CD8-positive, alpha-beta memory T cell (primary cell): Measurements from ENCODE around the gene CCNG2. TPM values are rescaled to one million over a fixed set of nuclear protein-coding genes. Genes with fewer than 3 reads are reported as not detected.
A peak's percentile ranks its signal among the peaks of the same experiment; 100 is the strongest.

Experiments
- CTCF ChIA-PET: fragments of 350-600 bp; sonication (Branson Sonifier 250); formaldehyde crosslinking; loops from one replicate; lab custom pipeline; 2021; ENCODE audit warnings: antibody characterized with exemption; lab: Charles Lee
- POLR2A ChIA-PET: fragments of 350-600 bp; sonication (Branson Sonifier 250); formaldehyde crosslinking; loops from one replicate; lab custom pipeline; 2021; ENCODE audit warnings: antibody characterized with exemption; lab: Charles Lee
- DNase-seq, 5 donors: peaks; one replicate each; pipeline versions ENCODE4 v3.0.0 to v3.0.0-alpha.2; 2020 to 2022; ENCODE audit warnings: mixed read lengths in 1 of 5
- H3K27ac ChIP-seq: one replicate; pipeline ENCODE4 v1.7.0; 2013; ENCODE audit warnings: low read depth, mild to moderate bottlenecking, low read length, moderate library complexity
- H3K27me3 ChIP-seq: 2 replicates; pipeline ENCODE4 v1.7.0; 2013; ENCODE audit warnings: low read length, mild to moderate bottlenecking; ENCODE audit not compliant: insufficient read depth, poor library complexity, severe bottlenecking
- H3K36me3 ChIP-seq: 2 replicates; pipeline ENCODE4 v1.7.0; 2013; ENCODE audit warnings: mild to moderate bottlenecking, low read length, moderate library complexity; ENCODE audit not compliant: insufficient read depth
- H3K4me1 ChIP-seq: 2 replicates; pipeline ENCODE4 v1.7.0; 2013; ENCODE audit warnings: mild to moderate bottlenecking, low read length, moderate library complexity; ENCODE audit not compliant: insufficient read depth
- H3K4me3 ChIP-seq: 2 replicates; pipeline ENCODE4 v1.7.0; 2013; ENCODE audit warnings: mild to moderate bottlenecking, low read length
- H3K9me3 ChIP-seq: 2 replicates; pipeline ENCODE4 v1.7.0; 2013; ENCODE audit warnings: mild to moderate bottlenecking, low read length
- H3K27ac Mint-ChIP-seq, 8 donors: one replicate each; pipeline ENCODE4 v1.8.0; 2020 to 2021; ENCODE audit warnings: mixed read lengths in 8 of 8, mild to moderate bottlenecking in 6 of 8, inconsistent platforms in 3 of 8, moderate library complexity in 3 of 8
- H3K27me3 Mint-ChIP-seq, 2 donors: one replicate each; pipeline ENCODE4 v1.8.0; 2020 to 2021; ENCODE audit warnings: mixed read lengths in 2 of 2, mild to moderate bottlenecking in 1 of 2, moderate library complexity in 1 of 2
- H3K36me3 Mint-ChIP-seq, 3 donors: one replicate each; pipeline ENCODE4 v1.8.0; 2020 to 2021; ENCODE audit warnings: mixed read lengths in 3 of 3, inconsistent platforms in 1 of 3, mild to moderate bottlenecking in 1 of 3
- H3K4me1 Mint-ChIP-seq, 3 donors: one replicate each; pipeline ENCODE4 v1.8.0; 2020 to 2021; ENCODE audit warnings: mixed read lengths in 3 of 3, inconsistent platforms in 1 of 3, mild to moderate bottlenecking in 1 of 3
- H3K4me3 Mint-ChIP-seq, 7 donors: one replicate each; pipeline ENCODE4 v1.8.0; 2020 to 2021; ENCODE audit warnings: mixed read lengths in 7 of 7, mild to moderate bottlenecking in 6 of 7, moderate library complexity in 4 of 7, inconsistent platforms in 2 of 7
- H3K9me3 Mint-ChIP-seq, 5 donors: one replicate each; pipeline ENCODE4 v1.8.0; 2020 to 2022; ENCODE audit warnings: mixed read lengths in 5 of 5, mild to moderate bottlenecking in 3 of 5, moderate library complexity in 2 of 5, inconsistent platforms in 1 of 5
- polyA plus RNA-seq: library from polyadenylated mRNA; unstranded; fragments of 300-500 nt; fragmentation: Illumina TruSeq; gene quantifications from one replicate; pipeline ENCODE4 v1.2.3, GENCODE V29; 2021
- total RNA-seq, 2 experiments: library from RNA; stranded (reverse); gene quantifications; one replicate each; pipeline ENCODE4 v1.2.3, GENCODE V29; 2021

Gene CCNG2
- total and polyA plus RNA-seq, 3 experiments from 2014 or later, result 3.7 to 23.9 (median 4.0) TPM

GRCh38 chr4:77149789-77150188 is 7.2 kb upstream of the CCNG2 start:
- no peaks in the 10 kb centered on the region for H3K9me3 Mint-ChIP-seq
- Histone ChIP-seq H3K9me3 (no peaks in the 10 kb centered on the region), H3K27ac (no peak overlapping the region), H3K4me3 (no peak overlapping the region), H3K36me3 (no peaks in the 10 kb centered on the region), H3K27me3 (no peaks in the 10 kb centered on the region), H3K4me1 (peaks cover 7% of the 10 kb centered on the region)
- DNase-seq, result no peak
- H3K27ac Mint-ChIP-seq, result no peak overlapping the region
- ChIA-PET CTCF (no interaction called here), POLR2A (no interaction called here)
- H3K4me1 Mint-ChIP-seq, result peaks cover 15 to 21% (median 18%) of the 10 kb centered on the region in 3 donors
- H3K27me3 Mint-ChIP-seq, result peaks cover 0 to 18% of the 10 kb centered on the region in 2 donors
- H3K4me3 Mint-ChIP-seq, result no peak overlapping the region
- H3K36me3 Mint-ChIP-seq, result no peaks in the 10 kb centered on the region

- Histone ChIP-seq H3K9me3 (no peaks in the 10 kb centered on the region), H3K27me3 (no peaks in the 10 kb centered on the region), H3K36me3 (no peaks in the 10 kb centered on the region), H3K4me1 (peaks cover 15% of the 10 kb centered on the region), H3K4me3 (no peak overlapping the region), H3K27ac (no peak overlapping the region)
- no peak for DNase-seq
- H3K9me3 Mint-ChIP-seq, result no peaks in the 10 kb centered on the region
- H3K4me3 Mint-ChIP-seq, result no peak overlapping the region
- peak overlapping the region in 2 of 8 donors; percentile 20 to 29 for H3K27ac Mint-ChIP-seq
- no peaks in the 10 kb centered on the region for H3K36me3 Mint-ChIP-seq
- H3K27me3 Mint-ChIP-seq, result peaks cover under 1 to 18% of the 10 kb centered on the region in 2 donors
- CTCF ChIA-PET, result no interaction called here
- POLR2A ChIA-PET, result no interaction called here
- H3K4me1 Mint-ChIP-seq, result peaks cover 19 to 26% (median 20%) of the 10 kb centered on the region in 3 donors
Measured at GRCh38 chr4:77151241-77151640, 5.8 kb upstream of the CCNG2 start.

GRCh38 chr4:77152421-77152820 is 4.6 kb upstream of the CCNG2 start:
- H3K27me3 ChIP-seq, result no peaks in the 10 kb centered on the region
- Mint-ChIP-seq H3K27ac (no peak overlapping the region), H3K27me3 (peaks cover 9 to 18% of the 10 kb centered on the region in 2 donors), H3K4me3 (no peak overlapping the region), H3K4me1 (peaks cover 19 to 23% (median 20%) of the 10 kb centered on the region in 3 donors), H3K36me3 (peaks cover 0 to 6% (median 0%) of the 10 kb centered on the region in 3 donors), H3K9me3 (peaks cover 0 to 3% (median 0%) of the 10 kb centered on the region in 5 donors)
- no peak for DNase-seq
- H3K36me3 ChIP-seq, result no peaks in the 10 kb centered on the region
- no peak overlapping the region for H3K4me3 ChIP-seq
- CTCF ChIA-PET, result no interaction called here
- no peak overlapping the region for H3K27ac ChIP-seq
- no peaks in the 10 kb centered on the region for H3K9me3 ChIP-seq
- H3K4me1 ChIP-seq, result peaks cover 15% of the 10 kb centered on the region
- POLR2A ChIA-PET, result no interaction called here

DNA sequence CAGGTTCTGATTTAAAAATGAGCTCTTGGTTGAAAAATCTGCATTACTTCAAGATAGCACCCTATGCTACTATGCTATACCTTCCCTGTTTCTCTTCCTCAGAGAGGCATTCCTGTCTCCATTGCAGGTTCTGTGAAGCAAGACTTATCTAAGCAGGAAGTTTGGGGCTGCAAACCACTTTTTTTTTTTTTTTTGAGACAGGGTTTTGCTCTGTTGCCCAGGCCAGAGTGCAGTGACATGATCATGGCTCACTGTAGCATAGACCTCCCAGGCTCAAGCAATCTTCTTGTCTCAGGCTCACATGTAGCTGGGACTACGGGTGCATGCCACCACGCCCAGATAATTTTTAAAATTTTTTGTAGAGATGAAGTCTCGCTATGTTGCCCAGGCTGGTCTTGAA is 4.0 kb upstream of the CCNG2 start:
- no peaks in the 10 kb centered on the region for H3K36me3 ChIP-seq
- CTCF ChIA-PET, result no interaction called here
- H3K4me3 ChIP-seq, result no peak overlapping the region
- peaks cover 0 to 9% (median 0%) of the 10 kb centered on the region in 3 donors for H3K36me3 Mint-ChIP-seq
- no peak overlapping the region for H3K27ac ChIP-seq
- no peaks in the 10 kb centered on the region for H3K27me3 ChIP-seq
- peaks cover 9 to 18% of the 10 kb centered on the region in 2 donors for H3K27me3 Mint-ChIP-seq
- POLR2A ChIA-PET, result no interaction called here
- H3K4me1 ChIP-seq, result peaks cover 15% of the 10 kb centered on the region
- DNase-seq, result no peak
- no peaks in the 10 kb centered on the region for H3K9me3 ChIP-seq
- no peak overlapping the region for H3K4me3 Mint-ChIP-seq
- no peak overlapping the region for H3K27ac Mint-ChIP-seq
- H3K4me1 Mint-ChIP-seq, result peaks cover 19 to 23% (median 20%) of the 10 kb centered on the region in 3 donors
- H3K9me3 Mint-ChIP-seq, result peaks cover 0 to 3% (median 0%) of the 10 kb centered on the region in 5 donors

DNA sequence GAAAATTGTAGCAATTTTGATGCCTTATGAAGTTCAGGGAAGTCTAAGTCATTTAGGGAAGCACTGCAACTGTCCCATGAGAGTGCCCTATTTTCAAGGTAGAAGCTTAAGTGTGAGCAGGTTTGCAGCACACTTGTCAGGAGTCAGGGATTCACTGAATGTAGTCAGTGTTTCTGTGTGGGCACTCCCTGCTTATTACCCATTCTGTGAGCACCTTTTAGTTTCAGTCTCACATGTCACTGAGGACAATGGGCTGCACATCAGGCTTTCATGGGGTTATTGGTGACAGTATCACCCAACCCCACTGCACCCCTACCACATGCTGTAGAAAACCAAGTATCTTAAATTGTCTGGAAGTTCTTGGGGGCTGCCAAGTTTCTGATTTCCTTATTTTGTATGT is 2.9 kb upstream of the CCNG2 start:
- CTCF ChIA-PET, result no interaction called here
- peaks cover 9 to 18% of the 10 kb centered on the region in 2 donors for H3K27me3 Mint-ChIP-seq
- H3K4me1 ChIP-seq, result peaks cover 22% of the 10 kb centered on the region
- H3K9me3 Mint-ChIP-seq, result peaks cover 0 to 3% (median 0%) of the 10 kb centered on the region in 5 donors
- H3K27ac ChIP-seq, result no peak overlapping the region
- H3K4me1 Mint-ChIP-seq, result peaks cover 27 to 32% (median 28%) of the 10 kb centered on the region in 3 donors
- peaks cover 0 to 14% (median 0%) of the 10 kb centered on the region in 3 donors for H3K36me3 Mint-ChIP-seq
- H3K27ac Mint-ChIP-seq, result no peak overlapping the region
- H3K4me3 Mint-ChIP-seq, result no peak overlapping the region
- no peaks in the 10 kb centered on the region for H3K36me3 ChIP-seq
- no peak overlapping the region for H3K4me3 ChIP-seq
- H3K27me3 ChIP-seq, result no peaks in the 10 kb centered on the region
- DNase-seq, result no peak
- H3K9me3 ChIP-seq, result no peaks in the 10 kb centered on the region
- POLR2A ChIA-PET, result no interaction called here

- peaks cover 0 to 3% (median 0%) of the 10 kb centered on the region in 5 donors for H3K9me3 Mint-ChIP-seq
- Histone ChIP-seq H3K27me3 (no peaks in the 10 kb centered on the region), H3K27ac (no peak overlapping the region), H3K36me3 (no peaks in the 10 kb centered on the region), H3K4me1 (peaks cover 22% of the 10 kb centered on the region), H3K9me3 (no peaks in the 10 kb centered on the region), H3K4me3 (no peak overlapping the region)
- ChIA-PET CTCF (interaction anchor here (0.8 to 1.4 kb wide), 2 partner anchors 49 to 59 kb away, joined by 3 to 5 read pairs; no protein-coding TSS in a partner anchor), POLR2A (interaction anchor here (0.9 kb wide), 1 partner anchor 9 kb away, joined by 3 read pairs; no protein-coding TSS in a partner anchor)
- H3K4me1 Mint-ChIP-seq, result peaks cover 32 to 40% (median 35%) of the 10 kb centered on the region in 3 donors
- H3K27me3 Mint-ChIP-seq, result peaks cover 9 to 15% of the 10 kb centered on the region in 2 donors
- H3K36me3 Mint-ChIP-seq, result peaks cover 0 to 19% (median 0%) of the 10 kb centered on the region in 3 donors
- peak overlapping the region in 2 of 8 donors; percentile 8 to 45 for H3K27ac Mint-ChIP-seq
- peak overlapping the region in 2 of 7 donors; percentile 12 to 60 for H3K4me3 Mint-ChIP-seq
- DNase-seq, result no peak
Measured at GRCh38 chr4:77154761-77155499, 2.1 kb upstream of the CCNG2 start.

DNA sequence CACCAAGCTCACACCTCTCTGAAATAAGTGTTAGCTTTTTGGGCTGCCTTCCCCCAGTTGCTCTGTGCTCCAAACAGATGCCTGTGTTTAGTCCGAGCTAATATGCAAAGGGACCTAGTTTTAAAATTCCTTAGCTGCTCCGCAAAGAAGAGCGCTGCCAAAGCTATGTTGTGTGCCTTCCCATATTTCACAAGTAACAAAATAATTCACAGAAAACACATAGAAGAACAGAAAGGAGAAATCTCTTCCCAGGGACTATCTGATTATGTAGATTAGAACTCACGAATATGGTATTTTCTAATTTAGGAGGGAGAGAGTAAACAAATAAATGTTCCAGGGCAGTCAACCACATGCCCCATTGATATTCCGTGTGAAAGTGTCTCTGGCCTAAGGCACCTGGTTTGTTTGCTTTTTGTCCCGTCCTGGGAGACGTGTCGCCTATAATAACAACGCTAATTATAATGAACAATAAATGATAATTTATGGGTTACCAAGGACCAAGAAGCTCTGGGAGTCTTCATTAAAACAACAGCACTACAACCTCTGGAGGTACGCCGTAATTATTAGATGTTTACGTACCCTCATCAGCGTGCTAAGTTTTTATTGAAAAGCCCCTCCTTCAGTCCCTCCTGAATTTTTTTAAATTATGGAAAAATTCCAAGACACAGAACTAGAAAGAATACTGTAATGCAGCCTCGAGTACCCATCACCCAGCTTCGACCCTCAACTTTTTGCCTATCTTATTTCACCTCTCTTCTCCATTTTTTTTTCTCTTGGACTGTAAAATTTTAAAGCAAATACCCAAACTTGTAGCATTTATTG is 1.2 kb upstream of the CCNG2 start:
- ChIA-PET CTCF (interaction anchor here (0.8 to 1.4 kb wide), 2 partner anchors 48 to 60 kb away, joined by 3 to 5 read pairs; no protein-coding TSS in a partner anchor), POLR2A (interaction anchor here (0.9 to 1.5 kb wide), 2 partner anchors 10 to 79 kb away, joined by 3 to 4 read pairs; partner anchors contain the start of gene CCNI)
- peaks cover 34 to 44% (median 39%) of the 10 kb centered on the region in 3 donors for H3K4me1 Mint-ChIP-seq
- H3K27ac ChIP-seq, result peak overlapping the region; percentile 13
- peaks cover 0 to 3% (median 0%) of the 10 kb centered on the region in 5 donors for H3K9me3 Mint-ChIP-seq
- H3K4me3 Mint-ChIP-seq, result peak overlapping the region; percentile 92 to 99 (median 98)
- no peak for DNase-seq
- H3K4me1 ChIP-seq, result peaks cover 22% of the 10 kb centered on the region
- H3K4me3 ChIP-seq, result peak overlapping the region; percentile 31
- H3K27ac Mint-ChIP-seq, result peak overlapping the region; percentile 86 to 97 (median 94)
- H3K36me3 ChIP-seq, result no peaks in the 10 kb centered on the region
- H3K9me3 ChIP-seq, result no peaks in the 10 kb centered on the region
- no peaks in the 10 kb centered on the region for H3K27me3 ChIP-seq
- H3K36me3 Mint-ChIP-seq, result peaks cover 0 to 24% (median 2%) of the 10 kb centered on the region in 3 donors
- peaks cover 9 to 10% of the 10 kb centered on the region in 2 donors for H3K27me3 Mint-ChIP-seq
